HG03354 (cell line): Measurements from ENCODE around the gene MFAP3.
A peak's percentile ranks its signal among the peaks of the same experiment; 100 is the strongest.
"Not testable (repeated sequence)": the region's sequence is repeated elsewhere in the genome, so short reads cannot be mapped to it uniquely, and the experiment has no call there.

Source experiments
- ATAC-seq: cut with Tn5 transposase; IDR thresholded peaks from one replicate; pipeline ENCODE4 v1.9.1; 2021; ENCODE audit warnings: mild to moderate bottlenecking; ENCODE audit not compliant: unreplicated experiment, poor library complexity, severe bottlenecking

Gene MFAP3

GRCh38 chr5:154047324-154047723 is 8.6 kb downstream of the MFAP3 start:
- ATAC-seq: no peak

DNA sequence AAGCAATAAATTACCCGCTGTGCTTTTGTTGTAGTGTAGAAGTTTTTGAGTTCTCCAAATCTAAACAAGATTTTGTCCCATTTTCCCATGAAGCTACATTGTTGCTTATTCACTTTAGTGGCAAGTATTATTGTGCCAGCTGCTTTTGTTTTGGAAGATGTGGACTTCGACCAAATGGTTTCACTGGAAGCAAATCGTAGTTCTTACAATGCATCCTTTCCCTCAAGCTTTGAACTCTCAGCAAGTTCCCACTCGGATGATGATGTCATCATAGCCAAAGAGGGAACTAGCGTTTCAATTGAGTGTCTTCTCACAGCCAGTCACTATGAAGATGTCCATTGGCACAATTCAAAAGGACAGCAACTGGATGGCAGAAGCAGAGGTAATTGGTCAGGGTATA is 10.9 kb downstream of the MFAP3 start:
- no peak for ATAC-seq

DNA sequence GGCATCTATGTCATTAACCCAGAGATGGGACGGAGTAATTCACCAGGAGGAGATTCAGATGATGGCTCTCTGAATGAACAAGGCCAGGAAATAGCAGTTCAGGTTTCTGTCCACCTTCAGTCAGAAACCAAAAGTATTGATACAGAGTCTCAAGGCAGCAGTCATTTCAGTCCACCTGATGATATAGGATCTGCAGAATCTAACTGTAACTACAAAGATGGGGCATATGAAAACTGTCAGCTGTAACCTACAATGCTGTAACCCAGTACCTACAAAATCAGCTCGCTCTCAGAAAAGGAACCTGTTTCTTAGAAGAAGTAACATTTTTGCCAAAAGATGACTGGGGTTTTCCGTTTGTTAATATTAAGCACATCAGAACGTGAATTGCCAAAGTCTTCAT is 14.7 kb downstream of the MFAP3 start:
- ATAC-seq: no peak

DNA sequence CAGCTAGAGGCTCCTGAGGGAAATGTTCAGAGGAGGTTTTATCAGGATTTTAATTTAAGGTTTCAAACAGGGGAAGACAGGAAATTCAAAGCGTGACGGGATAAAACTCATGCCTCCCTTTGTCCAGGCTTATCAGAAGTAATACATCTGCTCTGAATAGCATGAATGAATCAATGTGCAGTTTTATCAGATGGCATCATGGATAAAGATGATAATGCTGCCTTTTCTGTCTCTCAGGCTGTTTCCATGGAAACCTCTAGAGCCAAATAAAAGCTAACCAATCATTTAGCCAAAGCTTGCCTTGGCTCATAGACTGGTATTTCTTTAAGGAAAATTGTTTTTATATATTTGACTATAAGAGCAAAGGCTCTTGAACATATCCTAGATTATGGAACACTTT is 16.4 kb downstream of the MFAP3 start:
- no peak for ATAC-seq

DNA sequence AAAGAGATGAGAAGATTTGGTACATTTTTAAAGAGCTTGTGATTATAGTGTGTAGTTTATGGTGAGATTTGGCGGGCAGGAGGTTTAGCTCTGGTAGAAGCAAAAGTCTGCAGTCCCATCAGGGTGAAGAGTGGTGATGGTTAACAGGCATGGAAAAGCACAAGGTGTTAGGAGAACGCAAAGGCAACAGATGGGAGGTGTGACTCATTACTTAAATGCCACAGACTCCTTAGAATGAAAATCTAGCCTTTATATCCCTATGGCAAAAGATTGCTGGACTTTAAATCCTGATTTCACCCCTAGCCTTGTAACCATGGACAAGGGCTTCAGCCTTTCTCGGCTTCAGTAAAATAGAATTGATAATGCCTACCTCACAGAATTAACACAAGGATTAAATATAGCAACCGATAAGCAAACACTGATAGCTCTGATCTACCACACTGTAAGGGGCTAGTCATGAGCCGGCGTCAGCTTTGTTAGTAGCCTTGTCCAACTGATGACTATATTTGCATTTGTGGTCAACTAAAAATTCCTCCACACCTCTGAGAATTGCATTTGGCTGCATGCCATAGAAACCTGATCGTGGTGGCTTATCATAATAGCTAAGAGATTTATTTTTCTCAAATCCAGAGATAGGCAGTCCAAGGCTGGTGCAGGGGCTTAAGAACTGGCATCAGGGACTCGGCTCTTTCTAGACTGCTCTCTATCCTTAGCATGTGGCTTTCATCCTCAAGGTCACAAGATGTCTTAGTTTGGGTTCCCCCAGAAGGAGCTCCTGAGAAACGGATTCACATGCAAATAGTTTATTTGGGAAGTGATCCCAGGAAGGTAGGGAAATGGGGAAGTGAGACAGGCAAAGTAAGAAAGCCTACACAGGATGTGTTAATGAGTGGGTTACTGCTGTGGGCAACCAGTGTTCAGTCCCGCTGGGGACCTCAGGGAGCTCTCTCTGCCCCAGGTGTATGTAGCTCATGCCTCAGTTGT is 19.6 kb downstream of the MFAP3 start:
- peak; percentile 67 for ATAC-seq

- peak; percentile 54 for ATAC-seq
These were observed 20.3 kb downstream of the MFAP3 start for GRCh38 chr5:154059039-154059430.

- ATAC-seq: no peak
These were observed 20.8 kb downstream of the MFAP3 start for GRCh38 chr5:154059583-154059982.

DNA sequence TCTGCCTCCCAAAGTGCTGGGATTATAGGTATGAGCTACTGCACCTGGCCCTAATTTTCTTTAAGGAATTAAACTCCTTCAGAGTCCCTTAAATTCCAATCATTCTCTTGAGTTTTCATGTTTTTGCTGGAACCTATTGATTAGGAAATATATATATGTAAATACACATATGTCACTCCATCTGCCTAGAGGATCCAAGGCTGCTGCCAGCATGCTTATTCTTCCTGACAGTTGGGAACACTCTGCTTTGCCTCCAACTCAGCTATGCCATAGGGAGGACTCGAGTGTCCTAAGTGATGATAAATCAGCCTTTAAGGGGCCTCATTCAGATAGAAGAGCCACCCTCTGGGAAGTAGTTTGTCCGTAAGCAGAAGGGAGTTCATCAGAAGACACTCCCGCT is 21.8 kb downstream of the MFAP3 start:
- ATAC-seq: no peak

- no peak for ATAC-seq
These were observed 24.6 kb downstream of the MFAP3 start for GRCh38 chr5:154063372-154063771.

GRCh38 chr5:154065971-154066370 is 27.2 kb downstream of the MFAP3 start:
- no peak for ATAC-seq

DNA sequence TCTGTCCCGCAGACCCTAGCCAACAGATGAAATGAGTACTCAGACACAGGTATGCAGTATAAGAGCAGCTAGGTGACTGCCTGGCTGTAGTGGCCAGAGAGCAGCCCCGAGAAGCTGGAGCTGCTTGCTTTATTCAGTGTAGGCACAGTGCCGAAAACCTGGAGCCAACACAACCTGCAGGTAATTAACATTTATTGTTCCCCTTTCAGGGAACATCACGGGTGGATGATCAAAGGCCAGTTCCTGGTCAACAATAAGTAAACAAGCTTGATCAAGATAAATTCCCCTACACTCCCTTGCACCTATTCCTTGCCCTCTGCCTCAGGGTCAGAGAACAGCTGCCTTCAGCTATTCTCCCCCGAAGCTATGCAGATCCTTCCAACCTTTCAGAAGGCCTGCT is 31.1 kb downstream of the MFAP3 start:
- ATAC-seq: not testable (repeated sequence)

GRCh38 chr5:154071799-154072413 is 33.1 kb downstream of the MFAP3 start:
- peak; percentile 24 for ATAC-seq

DNA sequence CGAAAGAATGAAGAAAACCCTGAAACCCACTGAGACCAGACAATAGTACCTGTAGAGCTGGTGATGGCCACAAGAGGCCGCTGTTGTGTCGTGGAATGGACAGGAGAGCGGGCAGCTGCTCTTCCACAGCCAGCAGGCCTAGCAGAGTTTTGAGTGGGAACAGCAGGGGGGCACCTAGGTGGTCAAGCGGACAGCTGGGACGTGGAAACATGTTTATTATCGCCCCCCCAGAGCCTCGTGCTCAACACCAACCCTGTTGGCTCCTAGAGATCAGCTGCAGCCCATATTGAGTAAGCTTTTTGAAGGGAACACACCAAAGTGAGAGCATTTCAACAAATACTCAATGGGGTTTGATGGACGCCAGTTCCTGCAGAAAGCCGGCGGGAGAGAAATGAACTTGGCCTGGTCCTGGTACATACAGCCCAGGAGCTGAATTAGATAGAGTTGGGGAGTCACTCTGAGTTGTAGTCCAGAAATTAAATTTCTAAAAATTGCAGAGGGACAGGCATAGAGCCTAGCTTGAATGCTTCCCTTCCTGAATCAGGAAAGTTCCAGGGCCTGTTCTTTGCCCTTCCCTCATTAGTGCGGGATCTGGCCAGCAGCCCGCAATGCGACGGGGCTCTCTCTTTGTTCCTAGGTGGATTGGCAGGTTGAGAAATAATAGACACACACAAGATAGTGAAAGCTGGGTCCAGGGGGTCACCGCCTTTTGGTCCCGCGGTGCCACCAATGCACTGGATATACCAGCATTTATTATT is 33.8 kb downstream of the MFAP3 start:
- ATAC-seq: peak; percentile 99

DNA sequence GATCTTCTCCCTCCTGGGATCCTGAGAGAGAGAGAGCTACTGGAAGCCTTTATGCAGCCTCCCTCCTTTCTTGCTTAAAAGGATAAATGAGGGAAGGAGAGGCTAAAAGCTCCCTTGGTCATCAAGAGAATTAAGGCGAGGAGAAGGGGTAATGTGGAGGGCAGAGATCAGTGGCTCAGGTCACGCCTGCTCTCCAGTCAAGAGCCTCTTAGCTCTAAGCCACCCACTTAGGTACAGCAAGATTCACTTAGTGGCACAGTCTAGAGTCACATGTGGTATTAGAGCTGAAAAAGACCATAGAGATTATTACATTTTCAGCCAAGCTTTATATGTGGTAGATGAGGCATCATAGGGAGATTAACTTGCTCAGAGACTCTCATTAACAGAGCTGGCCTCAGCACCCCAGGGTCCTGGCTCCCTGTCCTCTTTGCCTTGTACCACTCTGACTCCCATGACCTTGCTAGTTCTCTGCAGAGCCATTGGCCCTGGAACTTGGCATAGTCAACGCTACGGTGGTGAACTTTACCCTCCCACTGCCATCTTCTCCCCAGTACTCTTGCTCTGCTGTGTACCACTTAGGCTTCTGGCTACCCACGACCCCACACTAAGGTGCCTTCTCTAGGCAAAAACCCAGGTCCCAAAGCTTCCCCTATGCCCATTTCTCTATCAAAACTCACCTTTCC is 37.6 kb downstream of the MFAP3 start:
- no peak for ATAC-seq

- no peak for ATAC-seq
These were observed 38.9 kb downstream of the MFAP3 start for GRCh38 chr5:154077696-154078095.

DNA sequence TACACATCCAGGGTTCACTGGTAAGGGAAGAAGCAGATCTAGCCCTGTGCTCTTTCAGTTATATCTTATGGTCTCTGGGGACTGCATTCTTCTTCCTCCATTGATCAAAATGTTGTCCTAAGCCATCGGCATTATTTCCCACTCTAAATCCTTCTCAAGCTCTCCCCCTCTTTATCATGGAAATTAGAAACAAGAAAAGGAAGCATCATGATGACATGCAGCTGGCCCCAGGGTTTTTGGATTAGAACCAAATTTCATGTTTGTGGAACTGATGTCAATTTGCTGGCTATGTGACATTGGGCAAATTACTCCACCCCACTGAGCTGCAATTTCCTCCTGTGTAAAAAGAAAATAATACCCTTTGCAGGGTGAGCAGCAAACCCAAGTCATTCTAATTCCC is 39.5 kb downstream of the MFAP3 start:
- ATAC-seq: no peak

DNA sequence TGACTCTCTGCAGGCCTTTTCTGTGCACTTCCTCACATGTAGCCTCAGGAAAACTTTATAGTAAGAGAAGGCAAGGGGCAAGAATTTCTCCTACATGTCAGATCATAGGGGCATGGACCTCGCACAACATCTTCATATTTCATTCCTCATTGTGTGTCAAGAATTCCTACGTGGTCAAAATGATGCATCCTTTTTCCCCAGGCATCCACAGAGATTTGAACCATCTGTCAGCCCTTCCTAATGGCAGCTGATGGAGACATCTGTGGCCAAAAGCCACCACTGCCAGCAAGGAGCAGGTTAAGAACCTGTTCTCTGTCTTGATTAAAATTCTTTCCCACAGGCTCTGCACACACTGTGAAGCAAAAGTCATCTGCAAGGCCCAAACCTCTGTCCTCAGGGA is 42.5 kb downstream of the MFAP3 start:
- ATAC-seq: no peak

- no peak for ATAC-seq
These were observed 45.4 kb downstream of the MFAP3 start for GRCh38 chr5:154084062-154084639.

- ATAC-seq: no peak
These were observed 47.4 kb downstream of the MFAP3 start for GRCh38 chr5:154086146-154086545.

- no peak for ATAC-seq
These were observed 47.9 kb downstream of the MFAP3 start for GRCh38 chr5:154086641-154087040.
